Measurements from ENCODE around the gene ARHGAP25.

DNA sequence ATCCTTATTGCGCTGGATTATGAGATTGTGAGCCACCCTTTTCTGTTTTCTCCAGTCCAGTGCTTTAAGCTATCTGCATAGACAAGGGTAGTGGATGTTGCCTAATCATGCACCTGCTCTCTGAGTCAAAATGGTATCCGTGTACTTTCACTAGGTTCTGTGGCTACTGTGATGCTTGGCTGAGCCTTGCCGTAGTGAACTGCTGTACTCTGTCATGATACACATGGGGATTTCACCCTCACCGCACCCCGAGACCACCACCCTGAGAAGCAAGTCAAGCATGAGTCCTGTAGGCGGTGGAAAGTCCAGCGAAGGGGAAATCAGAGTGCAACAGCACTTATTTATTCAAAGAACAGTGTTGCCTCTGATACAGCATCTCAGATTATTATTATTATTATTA is 55.0 kb downstream of the ARHGAP25 start:
- TF ChIP-seq EZH2phosphoT487 (IDR thresholded peaks at IDR 0.05; ENCODE audit: borderline replicate concordance, low read depth, low read length) (no peak), CTCF (conservative IDR thresholded peaks at IDR 0.05; ENCODE audit: low read length) (no peak)
